ENCODE measurements around the gene PIH1D1.
"Not testable (repeated sequence)": the region's sequence is repeated elsewhere in the genome, so short reads cannot be mapped to it uniquely, and the experiment has no call there.

PIH1D1 gene

DNA sequence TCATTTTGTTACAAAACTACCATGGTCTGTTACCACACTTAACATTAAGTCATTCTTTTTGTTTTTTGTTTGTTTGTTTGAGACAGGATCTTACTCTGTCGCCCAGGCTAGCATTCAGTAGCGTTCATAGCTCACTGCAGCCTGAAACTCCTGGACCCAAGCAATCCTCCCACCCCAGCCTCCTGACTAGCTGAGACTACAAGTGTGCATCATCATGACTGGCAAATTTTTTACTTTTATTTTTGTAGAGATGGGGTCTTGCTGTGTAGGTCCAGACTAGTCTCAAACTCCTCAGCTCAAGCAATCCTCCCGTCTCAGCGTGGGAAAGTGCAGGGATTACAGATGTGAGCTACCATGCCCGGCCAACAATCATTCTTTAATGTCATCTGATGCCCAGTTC is 4.7 kb upstream of the PIH1D1 start:
- in situ Hi-C loops (cut with HindIII; ENCODE audit: low sequenced_read_pairs), result no loop called here

GRCh38 chr19:49455773-49456172 is 4.2 kb upstream of the PIH1D1 start:
- in situ Hi-C loops (cut with HindIII; ENCODE audit: low sequenced_read_pairs), result no loop called here

GRCh38 chr19:49453757-49454240 is 2.2 kb upstream of the PIH1D1 start:
- in situ Hi-C loops (cut with HindIII; ENCODE audit: low sequenced_read_pairs), result no loop called here

DNA sequence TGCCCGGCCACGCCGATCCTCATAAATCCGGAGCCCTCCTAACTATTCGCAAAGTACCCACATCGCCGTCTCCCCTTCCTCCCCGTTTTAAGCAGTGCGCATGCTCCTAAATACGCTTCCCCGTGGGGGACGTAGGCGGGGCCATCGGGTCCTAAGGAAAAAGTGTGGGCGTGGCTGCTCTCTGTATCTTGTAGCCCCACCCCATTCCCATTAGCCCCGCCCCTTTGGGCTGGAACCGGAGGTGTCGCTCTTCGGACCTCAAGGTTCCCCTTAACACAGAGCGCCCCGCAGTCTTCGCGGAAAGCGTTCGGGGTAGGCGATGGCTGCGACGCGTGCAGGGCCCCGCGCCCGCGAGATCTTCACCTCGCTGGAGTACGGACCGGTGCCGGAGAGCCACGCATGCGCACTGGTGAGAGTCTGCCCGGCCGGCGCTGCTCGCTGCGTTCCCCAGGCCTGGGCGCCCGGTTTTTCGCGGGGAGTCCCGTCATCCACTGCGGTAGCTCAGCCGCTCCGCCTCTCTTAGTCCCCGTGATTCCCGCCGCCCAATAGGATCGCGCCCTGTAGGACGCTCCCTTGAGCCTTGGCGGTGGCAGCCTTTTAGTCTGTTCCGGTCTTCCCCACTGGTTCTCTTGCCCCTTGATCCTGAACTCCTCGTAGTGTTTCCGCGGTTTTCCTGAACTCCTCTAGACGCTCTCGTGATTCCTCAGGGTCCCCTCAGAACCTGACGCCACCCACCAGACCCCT is 1.6 kb upstream of the PIH1D1 start, which contains the start of gene ALDH16A1:
Gene ALDH16A1 (plus strand): TSS at position 213 of the 744 bp plus-strand sequence. CDS start 107 bp downstream, at position 320.
- in situ Hi-C loops (cut with HindIII; ENCODE audit: low sequenced_read_pairs), result no loop called here

DNA sequence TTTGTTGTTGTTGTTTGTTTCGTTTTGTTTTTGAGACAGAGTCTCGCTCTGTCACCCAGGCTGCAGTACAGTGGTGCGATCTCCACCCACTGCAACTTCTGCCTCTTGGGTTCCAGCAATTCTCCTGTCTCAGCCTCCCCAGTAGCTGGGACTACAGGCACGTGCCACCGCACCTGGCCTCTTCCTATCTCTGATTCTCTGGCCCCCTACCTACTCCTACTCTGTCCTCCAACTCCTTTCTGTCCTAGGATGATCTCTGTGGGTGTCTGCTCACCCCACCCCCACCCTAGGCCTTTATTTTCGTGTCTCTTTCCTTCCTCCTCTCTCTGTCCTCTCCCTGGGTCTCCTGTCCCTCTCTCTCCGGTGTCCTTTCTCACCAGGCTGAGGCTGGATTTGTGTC is 1.2 kb downstream of the PIH1D1 start:
- in situ Hi-C loops (cut with HindIII; ENCODE audit: low sequenced_read_pairs), result no loop called here

GRCh38 chr19:49448432-49448786 is 3.2 kb downstream of the PIH1D1 start:
- in situ Hi-C loops (cut with HindIII; ENCODE audit: low sequenced_read_pairs), result no loop called here

- in situ Hi-C loops (cut with HindIII; ENCODE audit: low sequenced_read_pairs), result no loop called here
Measured at GRCh38 chr19:49447485-49448431, 3.9 kb downstream of the PIH1D1 start.

DNA sequence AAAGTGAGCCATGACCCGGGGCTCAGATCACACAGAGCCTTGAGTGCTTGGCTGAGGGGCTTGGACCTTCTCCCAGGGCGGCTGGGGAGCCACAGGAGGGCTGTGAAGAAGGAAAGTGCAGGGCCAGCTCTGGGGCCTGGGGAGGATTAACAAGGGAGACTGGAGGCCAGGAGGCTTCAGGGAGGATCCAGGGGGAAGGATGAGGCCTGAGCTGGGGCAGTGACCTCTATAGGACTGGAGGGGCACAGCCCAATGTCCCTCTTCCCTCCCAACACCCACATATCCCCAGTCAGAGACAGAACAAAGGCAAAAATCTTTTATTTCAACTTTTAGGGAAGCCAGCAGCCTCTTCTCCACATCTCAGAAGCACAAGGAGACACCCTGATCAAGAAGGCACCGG is 5.6 kb downstream of the PIH1D1 start:
- in situ Hi-C loops (cut with HindIII; ENCODE audit: low sequenced_read_pairs), result no loop called here

- in situ Hi-C loops (cut with HindIII; ENCODE audit: low sequenced_read_pairs), result not testable (repeated sequence)
Measured at GRCh38 chr19:49444100-49444700, 7.4 kb downstream of the PIH1D1 start.

- in situ Hi-C loops (cut with HindIII; ENCODE audit: low sequenced_read_pairs), result no loop called here
Measured at GRCh38 chr19:49443366-49444099, 8.1 kb downstream of the PIH1D1 start.

- in situ Hi-C loops (cut with HindIII; ENCODE audit: low sequenced_read_pairs), result no loop called here
Measured at GRCh38 chr19:49442771-49443365, 8.7 kb downstream of the PIH1D1 start.

DNA sequence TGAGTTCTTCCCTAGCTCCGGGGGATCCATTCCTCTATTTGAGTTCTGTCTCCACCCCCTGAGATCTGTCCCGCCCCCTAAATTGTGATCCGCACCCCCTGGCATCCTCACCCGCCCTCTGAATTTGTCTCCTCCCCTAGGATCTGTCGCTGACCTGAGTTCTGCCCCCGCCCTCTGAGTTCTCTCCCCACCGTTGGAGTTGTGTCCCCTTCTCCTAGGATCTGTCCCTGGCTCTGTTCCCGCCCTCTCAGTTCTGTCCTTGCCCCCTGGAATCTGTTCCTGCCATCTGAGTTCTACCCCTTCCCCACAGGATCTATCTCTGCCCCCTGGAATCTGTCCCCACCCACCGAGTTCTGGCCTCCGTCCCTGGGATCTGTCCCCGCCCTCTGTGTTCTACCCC is 9.3 kb downstream of the PIH1D1 start:
- in situ Hi-C loops (cut with HindIII; ENCODE audit: low sequenced_read_pairs), result no loop called here

- in situ Hi-C loops (cut with HindIII; ENCODE audit: low sequenced_read_pairs), result no loop called here
Measured at GRCh38 chr19:49441960-49442350, 9.7 kb downstream of the PIH1D1 start.

DNA sequence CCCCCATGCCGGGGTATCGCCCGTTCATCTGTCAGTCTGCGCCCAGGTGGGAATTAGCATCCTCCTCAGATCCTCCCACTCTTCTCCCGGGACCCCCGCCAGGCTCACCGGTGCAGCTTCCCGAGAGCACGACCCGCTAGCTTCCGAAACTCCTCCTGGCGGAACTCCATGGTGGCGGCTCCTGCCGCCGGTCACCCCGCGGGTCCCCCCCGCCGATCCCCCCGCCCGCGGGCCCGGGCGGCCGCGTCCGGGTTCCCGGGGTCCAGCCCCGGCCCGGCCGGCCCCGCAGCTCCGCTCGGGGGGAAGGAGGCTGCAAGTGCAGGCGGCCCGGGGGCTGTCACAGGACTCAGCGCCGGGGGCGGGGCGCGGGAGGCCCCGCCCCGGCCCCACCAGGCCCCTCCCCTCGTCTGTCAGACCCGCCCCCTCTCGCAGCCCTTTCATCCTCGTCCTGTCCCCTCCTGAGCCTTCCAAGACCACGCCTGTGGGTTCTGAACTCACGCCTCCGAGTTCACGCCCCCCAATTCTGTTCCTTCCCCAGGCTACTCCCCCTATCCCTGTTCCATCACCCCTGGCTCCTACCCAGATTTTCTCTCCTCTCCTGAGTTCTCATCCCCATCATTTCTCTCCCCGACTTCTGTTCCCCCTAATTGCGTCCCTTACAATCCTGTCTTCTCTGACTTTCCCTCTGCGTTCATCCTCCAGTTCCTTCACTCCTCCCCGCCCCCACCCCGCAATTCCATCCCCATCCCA is 10.2 kb downstream of the PIH1D1 start, which contains the start of gene SLC17A7:
Gene SLC17A7 (minus strand): TSS at position 318 of the 750 bp plus-strand sequence. CDS start 148 bp downstream, at position 170.
- in situ Hi-C loops (cut with HindIII; ENCODE audit: low sequenced_read_pairs), result no loop called here

GRCh38 chr19:49440439-49441209 is 11.0 kb downstream of the PIH1D1 start:
- in situ Hi-C loops (cut with HindIII; ENCODE audit: low sequenced_read_pairs), result no loop called here

GRCh38 chr19:49439836-49440235 is 11.8 kb downstream of the PIH1D1 start:
- in situ Hi-C loops (cut with HindIII; ENCODE audit: low sequenced_read_pairs), result no loop called here

DNA sequence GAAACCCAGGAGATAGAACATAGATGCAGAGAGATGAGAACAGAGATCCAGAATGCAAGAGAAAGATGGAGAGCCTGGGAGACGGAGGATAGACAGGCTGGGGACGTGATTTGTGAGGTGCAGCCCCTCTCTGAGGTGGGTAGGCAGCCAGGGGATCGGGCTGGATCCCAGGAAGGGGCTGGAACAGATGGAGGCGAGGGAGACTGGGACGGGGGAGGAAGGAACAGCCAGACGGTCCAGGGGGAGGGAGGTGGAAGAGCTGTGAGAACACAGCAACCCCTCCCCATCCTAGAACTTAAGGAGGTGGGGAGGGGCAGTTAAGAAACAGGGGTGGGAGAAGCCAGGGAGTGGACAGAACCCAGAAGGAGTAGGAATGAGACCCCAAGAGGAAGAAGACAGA is 13.4 kb downstream of the PIH1D1 start:
- in situ Hi-C loops (cut with HindIII; ENCODE audit: low sequenced_read_pairs), result no loop called here

GRCh38 chr19:49437231-49437630 is 14.4 kb downstream of the PIH1D1 start:
- in situ Hi-C loops (cut with HindIII; ENCODE audit: low sequenced_read_pairs), result no loop called here
